ENCODE results near the gene PDE9A. TPM values are rescaled to one million over a fixed set of nuclear protein-coding genes. Genes with fewer than 3 reads are reported as not detected.

PDE9A gene
- total and polyA plus RNA-seq, 2 of the 4 experiments (the other 2 are of a cell fraction), result 0.89 to 0.90 TPM

- H2BK120ac ChIP-seq (ENCODE audit: low read depth, low read length), result no peak overlapping the region
- H3K9me1 ChIP-seq (ENCODE audit: insufficient read depth, low read length), result no peaks in the 10 kb centered on the region
- H3K4me3 ChIP-seq (ENCODE audit: insufficient read depth, low read depth, low read length), result no peak overlapping the region
- H4K91ac ChIP-seq (ENCODE audit: insufficient read depth, low read depth, low read length), result no peak overlapping the region
- 57% methylated on average over 3 of the region's 6 CpGs; no CpG with 5 or more reads in 1 of the 2 experiments for WGBS, 2 experiments (ENCODE audit: extremely low coverage in 2 of 2, insufficient read length in 1 of 2)
- no peak overlapping the region for H2BK20ac ChIP-seq (ENCODE audit: low read depth, low read length)
- no peak for DNase-seq
- in situ Hi-C loops (cut with MboI; ENCODE audit: low sequenced_read_pairs), result no loop called here
- peaks cover 2% of the 10 kb centered on the region; the same call in 1 of the 2 replicates for H3K4me1 ChIP-seq (ENCODE audit: control insufficient read depth, insufficient read depth, low read length)
- H2BK15ac ChIP-seq (ENCODE audit: low read depth, low read length), result no peak overlapping the region
- H2AFZ ChIP-seq (replicated peaks; ENCODE audit: low read length, poor library complexity), result no peak overlapping the region
- H2BK5ac ChIP-seq (ENCODE audit: low read depth, low read length, poor library complexity, severe bottlenecking), result no peak overlapping the region
- peaks cover 1% of the 10 kb centered on the region; the same call in 1 of the 2 replicates for H3K9me3 ChIP-seq (ENCODE audit: control insufficient read depth, insufficient read depth, low read length)
- H3K18ac ChIP-seq (ENCODE audit: low read depth, low read length), result no peak overlapping the region
- BruUV-seq (replicated peaks), result no TSS peak
- H4K20me1 ChIP-seq (ENCODE audit: insufficient read depth, low read length), result no peaks in the 10 kb centered on the region
- H3K36me3 ChIP-seq (ENCODE audit: control insufficient read depth, insufficient read depth, low read length), result no peaks in the 10 kb centered on the region
- H3K27ac ChIP-seq (ENCODE audit: insufficient read depth, low read length), result no peak overlapping the region
- ATAC-seq (ENCODE audit: low read depth), result no peak
- H2AK5ac ChIP-seq (ENCODE audit: low read depth, low read length), result no peak overlapping the region
- no peak overlapping the region for H4K5ac ChIP-seq (ENCODE audit: low read depth, low read length)
- no peak overlapping the region for H3K14ac ChIP-seq (replicated peaks; ENCODE audit: low read depth, low read length)
- no peak overlapping the region for H4K8ac ChIP-seq (ENCODE audit: low read depth in 2 of 2, low read length in 2 of 2)
- TF ChIP-seq USF2 (IDR thresholded peaks at IDR 0.05; ENCODE audit: low read depth, low read length) (no peak), NFE2L2 (IDR thresholded peaks at IDR 0.05; ENCODE audit: low read depth, low read length) (no peak), MAZ (IDR thresholded peaks at IDR 0.05; ENCODE audit: borderline replicate concordance, low read depth, low read length) (no peak), ELK1 (IDR thresholded peaks at IDR 0.05; ENCODE audit: borderline replicate concordance, low read depth, low read length) (no peak), MAFK (IDR thresholded peaks at IDR 0.05; ENCODE audit: low read depth, low read length) (no peak), FOS (IDR thresholded peaks at IDR 0.05; ENCODE audit: low read depth, low read length) (no peak), RAD21 (IDR thresholded peaks at IDR 0.05; ENCODE audit: low read length) (no peak), CTCF (conservative IDR thresholded peaks at IDR 0.05; ENCODE audit: low read depth, low read length) (no peak), CEBPB (IDR thresholded peaks at IDR 0.05; ENCODE audit: low read depth, low read length) (no peak), MXI1 (IDR thresholded peaks at IDR 0.05; ENCODE audit: borderline replicate concordance, low read depth, low read length) (no peak), BHLHE40 (IDR thresholded peaks at IDR 0.05; ENCODE audit: low read depth, low read length) (no peak), POLR2A (IDR thresholded peaks at IDR 0.05; ENCODE audit: low read depth, low read length) (no peak), RCOR1 (IDR thresholded peaks at IDR 0.05; ENCODE audit: insufficient replicate concordance, low read length) (no peak)
- H3K27me3 ChIP-seq (ENCODE audit: control insufficient read depth, insufficient read depth, low read length), result no peaks in the 10 kb centered on the region; the same call in 1 of the 2 replicates
- H3K56ac ChIP-seq (ENCODE audit: extremely low read depth, insufficient read depth, low read length), result no peak overlapping the region
- no peak overlapping the region for H3K4me2 ChIP-seq (ENCODE audit: low read depth, low read length)
- no peak overlapping the region for H3K4ac ChIP-seq (ENCODE audit: low read depth, low read length)
- no peaks in the 10 kb centered on the region for H3K79me1 ChIP-seq (ENCODE audit: low read depth in 1 of 2, low read length in 2 of 2)
- intact Hi-C loops (cut with micrococcal nuclease), result no loop called here
- CTCF ChIA-PET, result no interaction called here
- H3K9ac ChIP-seq (ENCODE audit: low read depth, low read length), result no peak overlapping the region
- POLR2A ChIA-PET (ENCODE audit: unreplicated experiment), result no interaction called here
- no peak overlapping the region for H2AK9ac ChIP-seq (replicated peaks; ENCODE audit: low read depth, low read length, poor library complexity)
- dilution Hi-C loops (cut with HindIII; ENCODE audit: low sequenced_read_pairs, unreplicated experiment), result no loop called here
- no peak overlapping the region for H3K23ac ChIP-seq (ENCODE audit: low read depth, low read length)
Measured at GRCh38 chr21:42699196-42699595, 45.8 kb downstream of the PDE9A start.
